HG02642 (cell line): ENCODE results near the gene PPP1CC.

Source experiments
- ATAC-seq: cut with Tn5 transposase; IDR thresholded peaks from one replicate; pipeline ENCODE4 v1.9.1; 2021; ENCODE audit warnings: mild to moderate bottlenecking; ENCODE audit not compliant: unreplicated experiment, poor library complexity

The PPP1CC gene

DNA sequence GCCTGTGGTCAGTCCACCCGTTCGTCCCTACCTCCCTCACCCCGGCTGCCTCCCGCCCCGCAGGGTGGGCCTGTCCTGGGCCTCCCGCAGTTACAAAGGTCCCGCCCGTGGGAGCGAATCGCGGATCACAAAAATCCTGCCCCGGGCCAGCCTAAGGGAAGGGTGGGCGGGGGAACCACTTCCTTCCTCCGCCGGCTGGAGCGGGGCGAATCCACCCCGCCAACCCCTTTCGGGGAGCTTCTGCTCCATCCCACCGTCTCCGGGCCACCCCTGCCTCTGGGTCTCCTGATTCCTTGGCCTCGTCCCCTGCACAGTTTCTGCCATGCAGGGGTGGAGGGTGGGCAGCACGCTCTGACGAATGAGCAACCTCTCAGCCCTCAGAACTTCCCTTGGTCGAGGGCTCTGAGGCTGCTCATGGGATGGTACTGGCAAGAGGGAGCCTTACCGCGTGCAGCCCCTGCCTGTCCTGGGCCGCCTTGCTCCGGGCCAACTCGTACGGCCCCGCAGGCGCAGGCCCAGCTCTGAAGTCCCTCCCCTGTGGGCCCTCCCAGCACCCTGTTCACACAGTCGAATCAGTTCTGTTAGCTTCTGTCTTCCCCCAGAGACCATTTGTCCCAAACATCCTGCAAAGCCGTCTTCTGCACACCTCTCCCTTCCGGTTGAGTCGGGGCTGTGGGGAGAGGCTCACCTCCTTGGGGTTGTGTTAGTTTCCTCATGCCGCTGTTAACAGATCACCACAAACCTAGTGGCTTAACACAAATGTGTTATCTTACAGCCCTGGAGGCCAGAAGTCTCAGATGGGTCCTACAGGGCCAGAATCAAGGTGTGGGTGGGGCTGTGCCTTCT lies 53.2 kb downstream of the PPP1CC start:
- peak; percentile 55 for ATAC-seq

DNA sequence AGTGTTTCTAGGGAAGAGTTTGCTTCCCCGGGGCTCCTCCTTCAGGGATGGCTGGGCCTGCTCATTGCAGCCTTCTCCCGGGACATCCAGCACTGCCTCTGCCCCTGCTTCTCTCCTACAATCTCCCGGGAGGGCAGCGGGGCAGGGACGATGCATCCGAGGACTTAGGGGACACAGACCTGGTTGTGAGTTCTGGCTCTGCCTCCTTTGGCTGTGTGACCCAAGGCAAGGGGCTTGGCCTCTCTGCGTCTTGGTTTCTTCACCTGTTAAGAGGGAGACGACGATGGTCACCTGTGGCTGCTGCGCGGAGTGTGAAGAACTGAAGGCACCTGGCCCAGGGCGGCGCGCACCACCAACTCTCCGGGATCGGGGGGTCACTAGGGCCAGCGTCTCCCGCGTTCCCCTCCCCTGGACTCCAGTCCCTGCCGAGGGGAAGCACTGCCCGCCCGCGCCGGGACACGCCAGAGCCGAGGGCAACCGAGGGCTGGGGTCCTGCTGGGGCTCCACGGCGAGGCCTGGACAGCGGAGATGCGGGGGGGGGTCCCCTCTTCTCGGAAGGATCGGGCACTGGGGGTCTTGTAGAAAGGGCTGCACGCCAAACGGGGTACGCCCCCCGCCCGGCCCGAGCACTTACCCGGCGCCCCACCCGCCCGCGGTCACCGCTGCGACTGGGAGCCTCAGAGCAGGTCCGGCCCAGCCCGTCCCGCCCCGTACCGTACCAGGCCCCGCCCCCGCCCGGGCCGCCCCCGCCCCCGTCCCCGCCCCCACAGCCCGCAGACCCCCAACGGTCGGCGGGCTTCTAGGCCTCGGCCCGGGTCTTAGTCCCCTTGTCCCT lies 54.0 kb downstream of the PPP1CC start, which contains the start of gene HVCN1:
HVCN1 (minus strand) TSS at position 670 of the 835 bp plus-strand sequence. CDS start 5,870 bp downstream, outside the sequence.
- ATAC-seq: peak; percentile 30

DNA sequence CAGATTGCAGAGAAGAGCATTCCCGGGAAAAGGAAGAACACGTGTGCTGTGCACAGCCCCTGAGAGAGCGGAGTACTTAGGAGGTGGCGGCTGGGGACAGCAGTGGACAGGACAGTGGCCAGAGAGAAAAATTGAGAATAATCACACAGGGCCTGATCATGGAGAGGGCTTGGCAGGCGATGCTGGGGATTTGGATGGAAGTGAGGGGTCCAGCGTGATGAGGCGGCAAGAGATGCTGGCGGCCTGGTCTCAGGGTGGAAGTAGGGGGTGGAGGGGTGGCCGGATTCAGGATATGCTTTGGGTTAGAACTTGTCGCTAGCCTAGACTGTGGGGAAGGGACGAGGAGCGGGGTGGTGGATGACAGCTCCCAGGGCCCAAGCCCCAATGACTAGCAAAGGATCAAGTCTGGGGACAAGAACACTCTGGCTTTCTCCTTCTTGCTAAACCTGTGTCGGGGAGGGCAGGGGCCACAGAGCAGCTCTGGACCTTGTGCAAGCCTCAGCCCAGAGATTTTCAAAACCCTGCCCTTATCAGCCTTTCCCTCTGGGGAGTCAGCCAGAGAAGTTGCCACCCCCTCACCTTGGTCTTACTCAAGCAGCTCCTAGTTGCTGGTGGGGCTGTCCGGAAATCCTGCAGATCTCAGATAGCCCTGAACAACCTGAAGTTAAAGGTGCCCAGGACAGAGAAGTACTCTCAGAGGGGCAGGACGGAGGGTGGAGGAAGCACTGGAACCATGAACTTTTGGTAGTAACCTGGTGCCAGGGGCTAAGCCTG lies 55.1 kb downstream of the PPP1CC start:
- ATAC-seq: no peak

DNA sequence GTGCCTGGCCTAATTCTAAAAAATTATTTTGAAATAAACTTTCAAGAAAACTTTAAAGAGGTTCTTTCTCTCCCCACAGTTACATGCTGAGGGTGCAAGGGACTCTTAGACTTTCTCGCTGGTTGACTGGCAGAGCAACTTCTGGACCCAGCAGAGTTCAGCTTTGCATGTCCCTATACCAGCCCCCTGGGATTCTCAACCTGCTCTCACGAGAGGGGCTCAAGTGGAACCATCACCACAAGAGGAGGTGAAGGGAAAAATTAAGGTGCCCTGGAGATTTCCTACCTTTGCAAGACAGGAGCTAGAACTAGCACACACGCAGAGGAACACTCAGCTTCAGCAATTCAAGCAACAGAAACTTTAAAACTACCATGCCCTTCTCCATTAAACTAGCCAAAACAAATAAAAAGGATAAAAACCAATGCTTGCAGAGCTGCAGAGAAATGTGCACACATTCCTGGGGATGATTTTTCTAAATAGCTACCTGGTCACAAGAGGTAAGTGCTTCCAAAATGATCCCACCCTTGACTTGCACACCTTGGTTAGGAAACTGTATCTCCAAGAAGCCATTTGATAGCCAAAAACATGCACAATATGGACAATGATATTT lies 56.3 kb downstream of the PPP1CC start:
- no peak for ATAC-seq

DNA sequence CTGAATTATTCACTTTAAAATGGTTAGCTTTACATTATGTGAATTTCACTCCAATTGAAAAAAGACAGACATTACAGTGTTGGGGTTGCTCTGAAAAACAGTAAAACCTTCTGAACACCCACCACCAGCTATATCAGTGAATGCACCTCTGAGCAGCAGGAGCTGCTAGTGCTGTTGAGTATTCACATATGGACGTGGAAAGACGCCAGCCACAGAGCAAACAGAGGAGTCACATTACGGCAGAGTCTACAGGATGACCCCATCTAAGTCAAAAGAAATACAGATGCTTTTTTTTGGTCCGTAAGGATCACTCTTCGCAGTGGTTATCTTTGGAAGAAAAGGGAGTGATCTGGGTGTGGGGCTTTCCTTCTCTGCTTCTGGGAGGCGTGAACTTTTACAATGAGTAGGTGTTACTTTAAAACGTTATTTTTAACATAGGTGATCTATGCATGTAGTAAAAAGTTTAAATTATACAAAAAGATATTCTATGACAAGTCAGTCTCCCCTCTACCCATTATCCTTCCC lies 58.3 kb downstream of the PPP1CC start:
- ATAC-seq: no peak

DNA sequence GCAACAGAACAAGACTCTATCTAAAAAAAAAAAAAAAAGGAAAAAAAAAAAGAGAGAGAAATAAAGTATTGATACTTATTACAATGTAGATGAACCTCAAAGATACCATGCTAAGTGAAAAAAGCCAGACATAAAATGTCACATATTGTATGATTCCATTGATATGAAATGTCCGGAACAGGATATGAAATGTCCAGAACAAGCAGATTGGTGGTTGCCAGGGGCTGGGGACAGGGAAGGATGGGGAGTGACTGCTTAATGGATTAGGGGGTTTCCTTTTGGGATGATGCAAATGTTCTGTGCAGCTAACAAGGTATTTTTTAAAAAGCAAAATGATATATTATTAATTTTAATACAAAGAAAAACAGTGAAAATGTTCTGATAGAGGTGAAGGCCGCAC lies 58.8 kb downstream of the PPP1CC start:
- no peak for ATAC-seq

DNA sequence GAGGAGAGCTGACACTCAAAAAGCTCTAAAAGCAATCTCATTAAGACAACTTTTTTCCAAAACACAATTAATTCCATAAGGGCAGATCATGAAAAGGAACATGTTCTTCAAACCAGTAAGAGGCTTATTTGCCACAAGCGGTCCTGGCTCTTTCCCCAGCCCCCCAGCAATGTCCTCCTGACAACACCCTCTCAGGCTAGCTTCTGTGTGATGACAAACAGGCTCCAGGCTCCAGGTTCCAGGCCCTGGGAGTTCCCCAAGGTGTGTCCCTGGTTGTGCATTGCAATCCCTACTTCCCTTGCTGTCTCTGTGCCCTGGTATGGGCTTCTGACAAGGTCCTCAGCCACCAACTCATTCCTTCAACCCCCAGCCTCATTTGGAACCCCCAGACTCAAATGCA lies 62.7 kb downstream of the PPP1CC start:
- no peak for ATAC-seq

DNA sequence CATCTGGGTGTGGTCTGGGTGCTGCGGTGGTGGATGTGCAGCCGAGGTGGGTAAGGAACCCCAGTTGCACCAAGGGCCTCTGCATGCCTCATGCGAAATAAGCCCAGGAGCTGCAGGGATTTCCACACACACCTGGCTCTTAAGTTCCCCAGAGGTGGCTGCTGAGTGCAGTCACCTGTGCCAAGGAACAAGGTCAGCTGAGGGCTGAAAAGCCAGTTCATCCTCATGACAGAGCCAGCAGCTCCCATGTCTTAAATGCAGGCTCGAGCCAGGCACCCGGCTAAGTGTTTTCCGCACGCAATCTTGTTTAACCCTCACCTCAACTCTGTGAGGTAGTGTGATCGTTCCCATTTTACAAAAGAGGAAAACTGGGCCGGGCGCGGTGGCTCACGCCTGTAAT lies 63.5 kb downstream of the PPP1CC start:
- no peak for ATAC-seq

DNA sequence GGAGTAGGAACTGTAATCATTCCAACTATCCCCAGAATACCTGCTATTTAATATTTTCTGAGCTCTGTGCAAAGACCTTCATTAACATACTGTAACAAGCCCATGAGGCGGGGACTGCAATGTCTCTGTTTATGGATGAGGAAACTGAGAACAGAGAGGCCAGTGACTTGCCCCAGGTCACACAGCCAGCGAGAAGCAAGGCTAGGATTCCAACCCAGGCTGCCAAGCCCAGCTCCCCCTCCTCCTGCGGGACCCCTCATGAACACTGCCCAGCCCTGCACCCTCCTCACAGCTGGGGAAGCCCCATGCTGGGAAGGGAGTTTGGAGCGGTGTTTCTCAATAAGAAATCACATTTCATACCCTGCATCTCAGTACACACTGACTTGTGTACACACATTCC lies 64.7 kb downstream of the PPP1CC start:
- ATAC-seq: peak; percentile 3

DNA sequence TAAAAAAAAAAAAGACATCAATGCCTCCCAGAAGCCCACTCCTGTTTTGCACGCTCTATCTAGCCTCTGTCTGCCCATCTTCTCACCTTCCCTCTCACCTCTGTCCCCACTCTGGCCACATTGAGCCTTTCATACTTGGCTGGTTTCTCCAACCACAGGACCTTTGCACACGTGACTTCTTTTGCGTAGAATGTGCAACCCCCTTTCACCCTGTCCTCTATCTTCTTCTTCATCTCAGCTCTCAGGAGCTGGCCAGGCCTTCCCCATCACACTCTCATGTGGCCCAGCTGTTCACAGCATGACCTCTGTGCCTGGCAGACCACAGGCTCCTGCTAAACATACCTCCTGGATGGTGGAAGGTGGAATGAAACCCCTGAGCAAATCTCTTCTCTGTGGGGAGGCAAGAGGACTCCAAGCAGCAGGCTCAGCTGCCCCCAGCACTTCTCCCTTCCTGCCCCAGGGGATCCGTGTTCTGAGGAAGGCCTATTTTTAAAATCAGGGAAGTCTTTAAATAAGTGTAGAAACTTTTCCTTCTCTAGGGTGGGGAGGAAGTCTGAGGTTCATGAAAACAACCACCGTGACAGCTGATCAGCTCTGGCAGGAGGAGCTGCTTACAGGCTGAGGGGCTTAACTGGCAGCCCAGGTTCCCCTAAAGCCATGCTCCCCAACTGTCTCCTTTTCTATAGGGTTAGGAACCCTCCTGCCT lies 65.3 kb downstream of the PPP1CC start:
- ATAC-seq: peak; percentile 67

DNA sequence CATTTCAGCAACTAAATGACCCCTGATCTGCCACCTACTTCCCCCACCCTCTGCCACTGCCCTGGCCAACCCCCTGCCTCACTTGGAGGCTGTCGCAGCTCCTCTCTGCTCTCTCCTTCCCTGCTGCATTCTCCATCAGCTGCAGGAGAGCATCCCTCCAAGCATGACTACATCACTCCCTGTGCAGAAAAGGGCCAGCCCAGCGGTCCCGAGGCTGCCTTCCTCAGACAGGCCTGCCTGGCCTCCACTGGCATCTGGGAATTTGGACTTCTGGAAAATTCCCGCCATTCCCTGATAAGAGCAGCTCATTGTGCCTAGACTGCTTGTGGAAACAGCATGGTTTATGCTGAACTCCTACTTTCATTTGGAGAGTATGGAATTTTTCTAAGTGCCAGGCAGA lies 66.5 kb downstream of the PPP1CC start:
- ATAC-seq: no peak

DNA sequence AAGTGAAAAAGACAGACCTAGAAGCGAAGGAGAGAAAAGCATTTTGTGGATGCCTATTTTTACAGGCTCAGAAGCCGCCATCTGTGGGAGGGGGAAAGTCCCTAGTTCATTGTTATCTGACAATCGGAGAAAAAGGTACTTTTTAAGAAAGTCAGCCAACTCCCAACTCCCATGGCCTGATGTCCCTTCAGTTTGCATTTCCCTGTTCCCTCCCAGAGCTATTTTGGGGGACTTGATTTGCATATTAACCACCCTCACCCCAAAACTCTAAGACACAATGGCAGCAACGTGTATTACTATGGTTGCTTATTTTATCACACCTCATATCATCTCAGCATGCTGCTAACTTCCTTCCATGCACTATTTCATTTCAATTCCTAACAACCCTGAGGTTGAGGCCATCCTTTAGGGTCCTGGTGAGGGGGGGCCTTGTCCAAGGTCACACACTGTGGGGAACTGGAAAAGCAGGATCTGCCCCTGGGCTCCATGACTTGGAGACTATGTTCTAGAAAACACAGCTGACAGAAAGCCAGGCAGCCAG lies 72.5 kb downstream of the PPP1CC start:
- ATAC-seq: peak; percentile 61
